HepG2 (cell line): Measurements from ENCODE around the gene INHBE. TPM values are rescaled to one million over a fixed set of nuclear protein-coding genes. Genes with fewer than 3 reads are reported as not detected.

ENCODE experiments used
- ARNTL ChIP-seq: sonication (generic); formaldehyde crosslinking; IDR thresholded peaks from 2 replicates; pipeline ENCODE4 v1.4.0; 2020; ENCODE audit warnings: mild to moderate bottlenecking, missing genetic modification reagents
- ATRX ChIP-seq: sonication (generic); formaldehyde crosslinking; IDR thresholded peaks from 2 replicates; pipeline ENCODE4 v1.4.0; 2020; ENCODE audit warnings: missing genetic modification reagents, borderline replicate concordance
- CHD2 ChIP-seq: IDR thresholded peaks from 2 replicates; pipeline ENCODE4 v1.6.1; 2011; ENCODE audit warnings: low read depth, low read length, improper control_type of control experiment
- FOXA3 ChIP-seq: IDR thresholded peaks from 2 replicates; pipeline ENCODE4 v1.6.1; 2016; ENCODE audit warnings: missing genetic modification reagents, missing compliant biosample characterization
- FOXJ3 ChIP-seq: sonication (generic); formaldehyde crosslinking; IDR thresholded peaks from 2 replicates; pipeline ENCODE4 v1.4.0; 2020; ENCODE audit warnings: missing genetic modification reagents, mild to moderate bottlenecking, borderline replicate concordance
- KIAA2018 ChIP-seq: sonication (generic); formaldehyde crosslinking; IDR thresholded peaks from 2 replicates; pipeline ENCODE4 v1.5.0; 2020; ENCODE audit warnings: mild to moderate bottlenecking, missing genetic modification reagents, borderline replicate concordance
- MAFG ChIP-seq: sonication (generic); formaldehyde crosslinking; IDR thresholded peaks from 2 replicates; pipeline ENCODE4 v1.5.1; 2020; ENCODE audit warnings: mild to moderate bottlenecking, missing genetic modification reagents
- MEIS1 ChIP-seq: sonication (generic); formaldehyde crosslinking; IDR thresholded peaks from 2 replicates; pipeline ENCODE4 v1.9.0; 2021; ENCODE audit warnings: mild to moderate bottlenecking, missing genetic modification reagents, moderate library complexity, borderline replicate concordance
- MXD1 ChIP-seq: sonication (generic); formaldehyde crosslinking; IDR thresholded peaks from 2 replicates; pipeline ENCODE4 v1.4.0; 2020; ENCODE audit warnings: mild to moderate bottlenecking, missing genetic modification reagents
- ZFP36 ChIP-seq: fragments of 150-350 bp; IDR thresholded peaks from 2 replicates; pipeline ENCODE4 v1.6.1; 2018; ENCODE audit warnings: borderline replicate concordance, low read length, low read depth; ENCODE audit not compliant: partially characterized antibody
- ZNF256 ChIP-seq: sonication (generic); formaldehyde crosslinking; conservative IDR thresholded peaks from 2 replicates; pipeline ENCODE4 v1.4.0; 2020; ENCODE audit warnings: missing genetic modification reagents
- ZNF296 ChIP-seq: sonication (generic); formaldehyde crosslinking; conservative IDR thresholded peaks from 2 replicates; pipeline ENCODE4 v1.5.0; 2020; ENCODE audit warnings: mild to moderate bottlenecking, missing genetic modification reagents
- ZNF382 ChIP-seq: sonication (generic); formaldehyde crosslinking; IDR thresholded peaks from 2 replicates; pipeline ENCODE4 v1.5.0; 2020; ENCODE audit warnings: missing genetic modification reagents, mild to moderate bottlenecking, borderline replicate concordance
- ZNF619 ChIP-seq: sonication (generic); formaldehyde crosslinking; IDR thresholded peaks from 2 replicates; pipeline ENCODE4 v1.4.0; 2020; ENCODE audit warnings: mild to moderate bottlenecking, missing genetic modification reagents
- ZNF672 ChIP-seq: sonication (generic); formaldehyde crosslinking; IDR thresholded peaks from 2 replicates; pipeline ENCODE4 v1.8.1; 2022; ENCODE audit warnings: missing genetic modification reagents
- ZNF740 ChIP-seq: sonication (generic); formaldehyde crosslinking; IDR thresholded peaks from 2 replicates; pipeline ENCODE4 v1.4.0; 2020; ENCODE audit warnings: missing genetic modification reagents
- ZNF879 ChIP-seq: sonication (generic); formaldehyde crosslinking; IDR thresholded peaks from 2 replicates; pipeline ENCODE4 v1.8.1; 2023; ENCODE audit warnings: missing genetic modification reagents
- ZSCAN25 ChIP-seq: sonication (generic); formaldehyde crosslinking; IDR thresholded peaks from 2 replicates; pipeline ENCODE4 v1.8.0; 2022; ENCODE audit warnings: mild to moderate bottlenecking, missing genetic modification reagents
- polyA plus RNA-seq, 8 experiments: library from polyadenylated mRNA; depleted of rRNA in 3 of 8; stranded (reverse) in 7 of 8; unstranded in 1 of 8; fragments of >200 nt; fragmentation: Illumina TruSeq in 4 of 8; extraction: Trizol in 4 of 8; gene quantifications; 2 replicates each; pipeline versions ENCODE4 v1.2.1 to v1.2.3, GENCODE V29; 2011 to 2016; ENCODE audit warnings: low read depth in 4 of 8, missing spikeins in 1 of 8, mixed read lengths in 1 of 8; ENCODE audit not compliant: insufficient read depth in 1 of 8
- total RNA-seq, 5 experiments: library from RNA; depleted of rRNA; stranded (reverse); fragments of >200 nt; fragmentation: Illumina TruSeq; extraction: Trizol; gene quantifications; 2 replicates each; pipeline ENCODE4 v1.2.3, GENCODE V29; 2016; ENCODE audit warnings: low read depth in 1 of 5

Gene INHBE
- total and polyA plus RNA-seq, 2 of the 13 experiments (the other 11 are each of a cell fraction or from before 2014, with no cell fraction given): 17.0 to 32.0 TPM

GRCh38 chr12:57487597-57488401 is 32.7 kb downstream of the INHBE start, which contains the start of gene MARS1 (continued):
- TF ChIP-seq ZNF879: no peak
- TF ChIP-seq FOXA3: no peak
- no peak for TF ChIP-seq ARNTL (CRISPR knock-in tag)
- TF ChIP-seq CHD2: no peak
- TF ChIP-seq ZNF672 (CRISPR knock-in tag): no peak
- TF ChIP-seq MEIS1: no peak
- no peak for TF ChIP-seq KIAA2018
- no peak; the same call in 1 of the 2 replicates for TF ChIP-seq FOXJ3 (CRISPR knock-in tag)
- no peak for TF ChIP-seq ZSCAN25 (CRISPR knock-in tag)
- no peak for TF ChIP-seq ZNF296 (CRISPR knock-in tag)
- peak; percentile 20; the same call in 1 of the 2 replicates for TF ChIP-seq ZNF256 (CRISPR knock-in tag)
- no peak for TF ChIP-seq ATRX (CRISPR knock-in tag)
- no peak for TF ChIP-seq ZNF382
- TF ChIP-seq MAFG (CRISPR knock-in tag): no peak
- no peak for TF ChIP-seq ZNF619 (CRISPR knock-in tag)
- no peak for TF ChIP-seq ZFP36
- 0 out of 2 replicates have a peak, but pooled peaks have one; percentile 34 for TF ChIP-seq ZNF740 (CRISPR knock-in tag)
- TF ChIP-seq MXD1 (CRISPR knock-in tag): peak; percentile 68; the same call in 1 of the 2 replicates
